ENCODE data around the gene RBPJ. TPM values are rescaled to one million over a fixed set of nuclear protein-coding genes. Genes with fewer than 3 reads are reported as not detected.

RBPJ gene
- polyA plus RNA-seq, 3 donors = 75.3 to 177 (median 128) TPM

GRCh38 chr4:26285272-26285671 lies 35.5 kb upstream of the RBPJ start:
- Mint-ChIP-seq H3K4me1 (peaks cover 26% of the 10 kb centered on the region), H3K27ac (no peak overlapping the region), H3K36me3 (peaks cover 0 to 7% of the 10 kb centered on the region in 2 donors), H3K9me3 (peaks cover 0 to 2% (median 0%) of the 10 kb centered on the region in 7 donors), H3K27me3 (ENCODE audit: low read depth in 3 of 3) (peaks cover 0 to 2% (median 0%) of the 10 kb centered on the region in 3 donors), H3K4me3 (no peak overlapping the region)
- Histone ChIP-seq H3K4me3 (replicated peaks in 1 of 3; ENCODE audit: low read depth in 2 of 3, low read length in 3 of 3) (no peak overlapping the region), H3K36me3 (replicated peaks in 1 of 2; ENCODE audit: control insufficient read depth in 1 of 2, insufficient read depth in 2 of 2, low read length in 2 of 2) (no peaks in the 10 kb centered on the region), H4K20me1 (ENCODE audit: insufficient read depth, low read length) (no peaks in the 10 kb centered on the region), H3K9ac (ENCODE audit: insufficient read depth, low read length, poor library complexity, severe bottlenecking) (no peak overlapping the region), H3K27ac (ENCODE audit: low read depth in 1 of 2, low read length in 2 of 2) (no peak overlapping the region), H2AFZ (ENCODE audit: insufficient read depth, low read depth, low read length, poor library complexity, severe bottlenecking) (no peak overlapping the region), H3K9me3 (replicated peaks in 1 of 2; ENCODE audit: control insufficient read depth in 1 of 2, insufficient read depth in 1 of 2, low read length in 2 of 2) (no peaks in the 10 kb centered on the region), H3K4me2 (replicated peaks; ENCODE audit: extremely low read depth, low read length, poor library complexity, severe bottlenecking) (no peak overlapping the region), H3K27me3 (ENCODE audit: control insufficient read depth in 2 of 2, insufficient read depth in 2 of 2, low read length in 2 of 2) (no peaks in the 10 kb centered on the region), H3K79me2 (ENCODE audit: insufficient read depth, low read length) (no peaks in the 10 kb centered on the region), H3K4me1 (ENCODE audit: control insufficient read depth in 1 of 2, insufficient read depth in 2 of 2, low read length in 2 of 2) (peaks cover 37% of the 10 kb centered on the region in 2 donors)
- intact Hi-C loops (cut with micrococcal nuclease) = no loop called here
- TF ChIP-seq, protein P1, sequence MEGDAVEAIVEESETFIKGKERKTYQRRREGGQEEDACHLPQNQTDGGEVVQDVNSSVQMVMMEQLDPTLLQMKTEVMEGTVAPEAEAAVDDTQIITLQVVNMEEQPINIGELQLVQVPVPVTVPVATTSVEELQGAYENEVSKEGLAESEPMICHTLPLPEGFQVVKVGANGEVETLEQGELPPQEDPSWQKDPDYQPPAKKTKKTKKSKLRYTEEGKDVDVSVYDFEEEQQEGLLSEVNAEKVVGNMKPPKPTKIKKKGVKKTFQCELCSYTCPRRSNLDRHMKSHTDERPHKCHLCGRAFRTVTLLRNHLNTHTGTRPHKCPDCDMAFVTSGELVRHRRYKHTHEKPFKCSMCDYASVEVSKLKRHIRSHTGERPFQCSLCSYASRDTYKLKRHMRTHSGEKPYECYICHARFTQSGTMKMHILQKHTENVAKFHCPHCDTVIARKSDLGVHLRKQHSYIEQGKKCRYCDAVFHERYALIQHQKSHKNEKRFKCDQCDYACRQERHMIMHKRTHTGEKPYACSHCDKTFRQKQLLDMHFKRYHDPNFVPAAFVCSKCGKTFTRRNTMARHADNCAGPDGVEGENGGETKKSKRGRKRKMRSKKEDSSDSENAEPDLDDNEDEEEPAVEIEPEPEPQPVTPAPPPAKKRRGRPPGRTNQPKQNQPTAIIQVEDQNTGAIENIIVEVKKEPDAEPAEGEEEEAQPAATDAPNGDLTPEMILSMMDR (IDR thresholded peaks at IDR 0.05) = no peak
- WGBS (ENCODE audit: insufficient coverage) = 100% methylated on average over 3 of the region's 4 CpGs
- no peak for DNase-seq

GRCh38 chr4:26287756-26288155 lies 33.1 kb upstream of the RBPJ start:
- H3K27me3 ChIP-seq (ENCODE audit: control insufficient read depth in 2 of 2, insufficient read depth in 2 of 2, low read length in 2 of 2) = no peaks in the 10 kb centered on the region
- H3K79me2 ChIP-seq (ENCODE audit: insufficient read depth, low read length) = no peaks in the 10 kb centered on the region
- Mint-ChIP-seq H3K27me3 (ENCODE audit: low read depth in 3 of 3) (peaks cover 0 to 2% (median 0%) of the 10 kb centered on the region in 3 donors), H3K4me3 (peak overlapping the region; percentile 42 to 76), H3K4me1 (peaks cover 28% of the 10 kb centered on the region), H3K36me3 (peaks cover 0 to 7% of the 10 kb centered on the region in 2 donors), H3K9me3 (peaks cover 0 to 2% (median 0%) of the 10 kb centered on the region in 7 donors), H3K27ac (peak overlapping the region; percentile 98 to 100 (median 99))
- 0% methylated on average over 1 of the region's 1 CpG for WGBS (ENCODE audit: insufficient coverage)
- H3K36me3 ChIP-seq (replicated peaks in 1 of 2; ENCODE audit: control insufficient read depth in 1 of 2, insufficient read depth in 2 of 2, low read length in 2 of 2) = no peaks in the 10 kb centered on the region
- no peaks in the 10 kb centered on the region for H3K9me3 ChIP-seq (replicated peaks in 1 of 2; ENCODE audit: control insufficient read depth in 1 of 2, insufficient read depth in 1 of 2, low read length in 2 of 2)
- TF ChIP-seq, protein P1 (IDR thresholded peaks at IDR 0.05) = no peak
- H4K20me1 ChIP-seq (ENCODE audit: insufficient read depth, low read length) = no peaks in the 10 kb centered on the region
- H3K27ac ChIP-seq (ENCODE audit: low read depth in 1 of 2, low read length in 2 of 2) = peak overlapping the region; percentile 99
- H3K4me3 ChIP-seq (replicated peaks in 1 of 3; ENCODE audit: low read depth in 2 of 3, low read length in 3 of 3) = peak overlapping the region; percentile 8 to 43 (median 36)
- DNase-seq = peak; percentile 77 to 89 (median 83)
- H2AFZ ChIP-seq (ENCODE audit: insufficient read depth, low read depth, low read length, poor library complexity, severe bottlenecking) = no peak overlapping the region
- peak overlapping the region; percentile 44 for H3K4me2 ChIP-seq (replicated peaks; ENCODE audit: extremely low read depth, low read length, poor library complexity, severe bottlenecking)
- peak overlapping the region; percentile 85 for H3K9ac ChIP-seq (ENCODE audit: insufficient read depth, low read length, poor library complexity, severe bottlenecking)
- intact Hi-C loops (cut with micrococcal nuclease) = loop anchor here (1.0 to 2.0 kb wide), 3 partner anchors 15 to 33 kb away; partner anchors contain the start of gene RBPJ (in 1 of the 2)
- H3K4me1 ChIP-seq (ENCODE audit: control insufficient read depth in 1 of 2, insufficient read depth in 2 of 2, low read length in 2 of 2) = peaks cover 37 to 39% of the 10 kb centered on the region in 2 donors
